ENCODE results near the gene SCGN.
"Not testable (repeated sequence)": the region's sequence is repeated elsewhere in the genome, so short reads cannot be mapped to it uniquely, and the experiment has no call there.

The SCGN gene

DNA sequence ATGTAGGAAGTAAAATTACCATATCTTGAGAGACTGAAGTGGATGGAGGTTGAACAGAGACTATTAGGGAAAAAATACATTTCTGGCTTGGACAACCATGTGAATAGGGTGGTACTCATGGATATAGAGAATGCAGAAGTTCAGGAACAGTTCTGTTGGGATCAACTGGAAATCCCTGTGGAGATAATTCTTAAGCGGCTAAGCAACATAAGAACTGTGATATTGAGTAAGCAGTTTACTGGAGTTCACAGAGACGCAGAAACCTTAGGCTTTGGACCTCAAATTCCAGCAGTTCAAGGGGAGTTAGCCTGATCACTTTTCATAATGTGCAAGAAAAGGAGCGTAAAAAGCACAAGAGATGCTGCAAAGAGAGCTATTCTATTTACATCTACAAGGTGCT lies 78.9 kb downstream of the SCGN start:
- no peak for DNase-seq (ENCODE audit: low spot score)

DNA sequence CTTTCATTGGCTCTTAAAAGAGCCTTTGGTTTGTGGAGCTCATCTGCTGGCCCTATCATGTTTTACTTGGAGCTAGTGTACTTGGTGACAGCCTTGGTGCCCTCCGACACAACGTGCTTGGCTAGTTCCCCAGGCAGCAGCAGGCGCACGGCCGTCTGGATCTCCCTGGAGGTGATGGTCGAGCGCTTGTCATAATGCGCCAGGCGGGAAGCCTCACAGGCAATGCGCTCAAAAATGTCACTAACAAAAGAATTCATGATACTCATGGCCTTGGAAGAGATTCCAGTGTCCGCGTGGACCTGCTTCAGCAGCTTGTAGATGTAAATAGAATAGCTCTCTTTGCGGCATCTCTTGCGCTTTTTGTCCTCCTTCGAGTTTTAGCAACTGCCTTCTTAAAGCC lies 79.7 kb downstream of the SCGN start:
- DNase-seq (ENCODE audit: low spot score): no peak

DNA sequence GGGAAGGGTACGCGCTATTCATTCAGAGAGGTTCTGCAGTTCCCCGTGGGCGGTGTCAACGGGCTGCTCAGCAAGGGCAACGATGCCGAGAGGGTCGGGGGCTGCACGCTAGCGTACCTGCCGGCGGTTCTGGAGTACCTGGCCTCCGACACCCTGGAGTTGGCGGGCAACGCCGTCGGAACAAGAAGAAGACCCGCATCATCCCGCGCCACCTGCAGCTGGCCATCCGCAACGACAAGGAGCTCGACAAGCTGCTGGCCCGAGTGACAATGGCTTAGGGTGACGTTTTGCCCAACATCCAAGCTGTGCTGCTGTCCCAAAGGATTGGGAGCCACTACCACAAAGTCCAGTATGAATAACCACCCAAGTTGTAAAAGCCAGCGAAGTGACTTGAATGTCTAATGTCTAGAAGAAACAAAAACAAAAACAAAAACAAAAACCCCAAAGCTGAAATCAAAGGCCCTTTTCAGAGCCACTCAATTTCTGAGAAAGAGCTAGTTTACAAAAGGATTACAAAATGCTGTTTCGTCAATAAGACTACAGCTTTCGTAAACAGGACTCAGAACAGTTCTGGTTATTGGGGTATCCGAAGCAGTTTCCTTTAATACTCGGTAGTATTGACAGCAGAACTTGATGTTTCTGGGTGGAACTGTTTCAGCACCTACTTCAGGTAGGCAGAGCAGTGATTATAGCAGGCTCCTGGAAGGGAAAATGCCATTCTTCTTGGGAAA lies 80.6 kb downstream of the SCGN start:
- DNase-seq (ENCODE audit: low spot score): no peak

DNA sequence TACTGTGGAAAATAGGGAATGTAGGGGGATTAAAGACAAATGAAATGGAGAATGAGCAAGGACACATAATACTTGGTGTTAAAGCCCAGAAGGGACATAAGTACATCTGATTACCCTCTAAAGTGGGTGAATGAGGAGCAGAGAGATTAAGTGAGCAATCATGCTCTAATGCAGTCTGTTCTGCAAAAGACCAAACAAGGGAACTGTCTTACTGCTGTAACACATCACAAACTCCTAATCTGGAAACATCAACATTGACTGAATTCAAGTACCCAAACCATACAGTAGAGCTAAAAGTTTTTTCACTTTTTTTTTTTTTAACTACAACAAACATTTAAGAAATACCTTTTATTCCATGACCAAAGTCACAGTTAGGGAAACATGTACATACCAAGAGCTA lies 83.2 kb downstream of the SCGN start:
- DNase-seq (ENCODE audit: low spot score): no peak

DNA sequence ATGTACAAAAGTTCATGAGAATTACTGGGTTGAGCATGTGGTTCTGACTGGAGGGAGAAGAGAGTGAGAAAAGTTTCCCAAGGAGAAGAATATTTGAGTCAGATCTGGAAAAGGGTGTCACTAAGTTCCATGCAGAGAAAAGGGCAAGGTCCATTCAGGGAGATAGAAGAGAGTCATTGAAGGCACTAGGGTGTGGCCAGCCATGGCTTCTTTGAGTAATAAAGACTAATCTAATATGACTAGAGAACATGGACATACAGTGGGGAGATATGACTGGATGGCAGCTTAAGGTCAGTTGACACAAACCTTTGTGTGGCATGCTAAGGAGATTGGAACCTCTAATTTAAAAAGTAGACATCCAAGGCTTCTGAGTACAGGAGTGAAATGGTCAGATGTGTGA lies 91.9 kb downstream of the SCGN start:
- DNase-seq (ENCODE audit: low spot score): no peak

DNA sequence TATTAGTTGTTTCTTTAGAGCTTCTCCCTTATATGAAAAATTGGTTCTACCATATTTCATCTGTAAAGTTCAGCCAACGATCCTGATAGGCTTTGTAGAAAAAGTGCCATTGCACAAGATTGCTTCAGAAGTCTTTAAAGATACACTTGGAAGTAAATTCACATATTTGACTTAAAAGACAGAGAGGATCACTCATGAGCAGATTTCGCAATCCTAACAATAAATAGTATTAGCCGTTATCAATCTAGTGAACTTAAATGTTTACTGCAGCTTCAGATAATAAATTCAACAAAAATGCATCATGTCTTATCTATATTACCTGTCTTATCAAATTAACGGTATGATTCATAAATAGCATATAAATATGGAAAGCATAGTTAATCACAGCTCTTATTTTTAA lies 93.8 kb downstream of the SCGN start:
- DNase-seq (ENCODE audit: low spot score): no peak

DNA sequence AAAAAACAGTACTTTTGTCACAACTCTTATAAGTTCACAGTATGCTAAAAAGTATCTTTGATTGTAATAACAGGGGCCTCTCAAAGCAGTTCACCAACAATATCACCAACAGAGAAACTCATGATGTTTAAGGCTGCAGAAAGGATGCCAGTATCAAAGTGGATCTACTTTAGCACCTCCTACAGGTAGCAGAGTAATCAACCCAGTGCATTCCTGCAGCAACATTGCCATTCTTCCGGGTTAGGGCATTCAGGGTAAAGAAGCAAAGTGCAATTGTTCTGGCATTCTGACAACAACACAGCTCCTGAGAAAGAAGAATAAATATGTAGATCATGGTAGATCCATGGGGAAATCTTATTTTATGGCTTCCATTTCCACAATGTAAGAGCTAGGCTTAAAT lies 95.0 kb downstream of the SCGN start:
- DNase-seq (ENCODE audit: low spot score): no peak

DNA sequence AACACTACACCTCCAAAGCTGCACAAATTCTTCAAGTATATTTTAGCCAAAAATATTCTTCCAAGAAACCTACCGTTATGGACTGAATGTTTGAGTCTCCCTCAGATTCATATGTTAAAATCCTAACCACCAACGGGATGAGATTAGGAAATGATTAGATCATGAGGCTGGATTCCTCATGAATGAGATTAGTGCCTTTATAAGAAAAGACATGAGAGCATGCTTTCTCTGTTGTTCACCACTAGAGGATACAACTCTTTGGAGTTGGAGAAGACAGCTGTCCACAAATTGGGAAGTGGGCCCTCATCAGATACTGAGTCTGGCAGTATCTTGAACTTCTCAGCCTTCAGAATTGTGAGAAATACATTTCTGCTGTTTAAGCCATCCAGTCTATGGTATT lies 95.5 kb downstream of the SCGN start:
- DNase-seq (ENCODE audit: low spot score): no peak

DNA sequence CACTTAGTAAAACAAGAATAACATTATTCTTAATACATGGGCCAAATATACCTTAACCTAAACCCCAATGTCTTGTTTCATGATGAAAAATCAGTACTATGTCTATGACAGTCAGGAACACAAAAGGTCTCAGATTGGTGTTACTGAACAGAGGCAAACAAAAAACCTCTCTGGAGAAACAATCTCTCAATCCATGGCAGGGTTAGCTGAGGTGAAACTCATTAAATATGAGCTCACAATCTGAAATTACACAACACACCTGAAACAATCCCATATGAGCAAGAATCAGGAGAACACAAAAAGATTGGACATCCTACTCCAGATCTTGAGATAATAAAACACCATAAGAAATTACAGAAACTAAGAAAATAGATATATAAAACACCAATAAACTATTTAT lies 96.0 kb downstream of the SCGN start:
- no peak for DNase-seq (ENCODE audit: low spot score)

DNA sequence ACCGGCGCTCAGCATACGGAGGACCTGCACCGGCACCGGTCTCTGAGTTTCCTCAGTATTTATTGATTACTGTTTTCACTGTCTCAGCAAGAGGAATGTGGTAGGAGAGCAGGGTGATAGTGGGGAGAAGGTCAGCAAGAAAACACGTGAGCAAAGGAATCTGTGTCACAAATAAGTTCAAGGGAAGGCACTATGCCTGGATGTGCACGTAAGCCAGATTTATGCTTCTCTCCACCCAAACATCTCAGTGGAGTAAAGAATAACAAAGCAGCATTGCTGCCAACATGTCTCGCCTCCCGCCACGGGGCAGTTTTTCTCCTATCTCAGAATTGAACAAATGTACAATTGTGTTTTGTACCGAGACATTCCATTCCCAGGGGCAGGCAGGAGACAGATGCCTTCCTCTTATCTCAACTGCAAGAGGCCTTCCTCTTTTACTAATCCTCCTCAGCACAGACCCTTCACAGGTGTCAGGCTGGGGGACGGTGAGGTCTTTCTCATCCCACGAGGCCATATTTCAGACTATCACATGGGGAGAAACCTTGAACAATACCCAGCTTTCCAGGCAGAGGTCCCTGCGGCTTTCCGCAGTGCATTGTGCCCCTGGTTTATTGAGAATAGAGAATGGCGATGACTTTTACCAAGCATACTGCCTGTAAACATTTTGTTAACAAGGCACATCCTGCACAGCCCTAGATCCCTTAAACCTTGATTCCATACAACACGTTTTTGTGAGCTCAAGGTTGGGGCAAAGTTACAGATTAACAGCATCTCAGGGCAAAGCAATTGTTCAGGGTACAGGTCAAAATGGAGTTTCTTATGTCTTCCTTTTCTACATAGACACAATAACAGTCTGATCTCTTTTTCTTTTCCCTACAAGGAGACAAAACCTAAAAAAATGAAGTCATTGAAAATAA lies 96.8 kb downstream of the SCGN start:
- not testable (repeated sequence) for DNase-seq (ENCODE audit: low spot score)

DNA sequence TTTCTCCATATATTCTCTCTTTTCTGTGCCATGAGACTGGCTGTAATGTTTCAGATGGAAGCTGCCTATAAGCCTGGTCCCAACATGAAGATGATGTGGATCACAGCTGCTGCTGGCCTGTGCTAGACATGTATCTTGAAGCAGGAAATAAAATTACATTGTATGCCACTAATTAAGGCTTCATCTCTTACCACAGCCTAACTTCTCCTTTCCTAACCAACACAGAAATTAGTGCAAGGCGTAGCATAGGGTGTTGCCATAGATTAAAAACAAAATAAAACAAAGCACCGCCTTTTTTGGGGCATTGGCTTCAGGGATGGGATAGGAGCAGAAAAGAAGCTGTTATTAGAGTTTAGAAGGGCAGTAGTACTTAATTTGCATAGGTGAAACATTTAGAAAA lies 97.8 kb downstream of the SCGN start:
- no peak for DNase-seq (ENCODE audit: low spot score)

DNA sequence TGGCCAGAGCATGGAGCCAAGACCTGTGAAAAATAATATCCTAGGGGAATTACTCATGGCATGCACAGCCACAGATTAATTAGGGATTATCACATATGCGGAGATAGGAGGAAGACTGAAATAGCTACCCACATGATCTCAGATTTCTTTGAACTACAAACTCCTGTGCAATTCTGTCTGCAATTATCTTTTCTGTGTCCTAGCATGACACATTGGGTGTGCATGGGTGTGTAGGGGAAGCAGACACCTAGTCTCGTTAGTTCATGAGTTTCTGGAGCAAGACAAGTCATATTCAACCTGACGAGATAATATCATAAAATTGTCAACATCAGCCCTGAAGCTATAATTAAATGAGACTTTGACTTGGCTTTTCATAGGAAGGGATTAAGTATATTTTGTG lies 98.9 kb downstream of the SCGN start:
- DNase-seq (ENCODE audit: low spot score): no peak
